NCI-H1436 treated with DMSO at 0.1 percent for 48 hours (cell line): ENCODE results near the gene MMEL1.
"Not testable (repeated sequence)": the region's sequence is repeated elsewhere in the genome, so short reads cannot be mapped to it uniquely, and the experiment has no call there.

ENCODE experiments used
- DNase-seq: peaks from one replicate; lab custom pipeline; 2025; lab: John Stamatoyannopoulos, UW

MMEL1 gene

GRCh38 chr1:2557482-2558400 is 75.1 kb downstream of the MMEL1 start:
- DNase-seq: no peak

GRCh38 chr1:2556678-2557481 is 75.9 kb downstream of the MMEL1 start:
- no peak for DNase-seq

GRCh38 chr1:2556277-2556677 is 76.5 kb downstream of the MMEL1 start, which contains the start of gene TNFRSF14:
TNFRSF14 (plus strand) TSS chr1:2556371; CDS start chr1:2556665, 294 bp downstream.
- no peak for DNase-seq

GRCh38 chr1:2555634-2556276 is 77.1 kb downstream of the MMEL1 start:
- DNase-seq: no peak

GRCh38 chr1:2554621-2555387 is 78.0 kb downstream of the MMEL1 start:
- DNase-seq: no peak

- no peak for DNase-seq
These were observed 78.8 kb downstream of the MMEL1 start for GRCh38 chr1:2553871-2554620.

- DNase-seq: not testable (repeated sequence)
These were observed 79.7 kb downstream of the MMEL1 start for GRCh38 chr1:2553076-2553475.

- no peak for DNase-seq
These were observed 80.6 kb downstream of the MMEL1 start for GRCh38 chr1:2552189-2552588.

- DNase-seq: not testable (repeated sequence)
These were observed 81.3 kb downstream of the MMEL1 start for GRCh38 chr1:2551544-2551943.

GRCh38 chr1:2550309-2550861 is 82.4 kb downstream of the MMEL1 start:
- not testable (repeated sequence) for DNase-seq

- not testable (repeated sequence) for DNase-seq
These were observed 83.3 kb downstream of the MMEL1 start for GRCh38 chr1:2549367-2550029.

- DNase-seq: peak; percentile 33
These were observed 84.7 kb downstream of the MMEL1 start for GRCh38 chr1:2548068-2548589.

- no peak for DNase-seq
These were observed 85.4 kb downstream of the MMEL1 start for GRCh38 chr1:2547210-2548067.

GRCh38 chr1:2546515-2547209 is 86.2 kb downstream of the MMEL1 start:
- peak; percentile 76 for DNase-seq

- peak; percentile 61 for DNase-seq
These were observed 86.9 kb downstream of the MMEL1 start for GRCh38 chr1:2545754-2546514.

GRCh38 chr1:2544875-2545640 is 87.8 kb downstream of the MMEL1 start:
- no peak for DNase-seq
